GM12874 (cell line): Measurements from ENCODE around the gene BRINP1.

Experiments
- CTCF ChIP-seq: IDR thresholded peaks from 2 replicates; pipeline ENCODE4 v1.5.1; 2011; ENCODE audit warnings: low read depth, mild to moderate bottlenecking, control low read depth, low read length, moderate library complexity; ENCODE audit not compliant: insufficient read depth

The BRINP1 gene

DNA sequence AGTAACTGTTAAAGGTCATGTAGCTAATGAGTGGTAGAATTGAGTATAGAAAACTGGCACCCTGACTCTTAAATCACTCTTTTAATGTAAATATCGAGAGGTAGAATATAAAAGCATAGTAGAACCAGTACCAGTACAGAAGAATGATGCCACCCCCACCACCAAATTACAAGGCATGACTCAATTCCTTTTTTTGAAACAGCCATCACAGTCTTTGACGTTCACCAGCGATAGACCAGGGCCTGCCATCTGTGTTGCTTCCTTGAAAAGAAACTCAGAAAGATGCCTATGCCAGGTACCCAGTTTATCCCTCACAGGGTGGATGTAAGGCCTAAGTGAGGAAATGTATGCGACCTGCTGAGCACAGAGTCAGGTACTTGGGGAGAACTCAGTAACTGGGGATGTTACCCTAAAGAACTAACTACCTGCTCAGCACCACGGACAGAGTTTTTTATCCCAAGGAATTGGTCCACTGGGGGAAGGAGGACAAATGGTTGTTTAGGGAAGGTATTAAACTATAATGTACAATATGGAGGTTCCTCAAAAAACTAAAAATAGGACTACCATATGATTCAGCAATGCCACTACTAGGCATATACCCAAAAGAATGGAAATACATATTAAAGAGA, 116.5 kb downstream of the BRINP1 start:
- TF ChIP-seq CTCF, result no peak

- TF ChIP-seq CTCF, result no peak
These were observed 117.3 kb downstream of the BRINP1 start for GRCh38 chr9:119251936-119252335.

GRCh38 chr9:119250730-119251129, 118.5 kb downstream of the BRINP1 start:
- no peak for TF ChIP-seq CTCF

DNA sequence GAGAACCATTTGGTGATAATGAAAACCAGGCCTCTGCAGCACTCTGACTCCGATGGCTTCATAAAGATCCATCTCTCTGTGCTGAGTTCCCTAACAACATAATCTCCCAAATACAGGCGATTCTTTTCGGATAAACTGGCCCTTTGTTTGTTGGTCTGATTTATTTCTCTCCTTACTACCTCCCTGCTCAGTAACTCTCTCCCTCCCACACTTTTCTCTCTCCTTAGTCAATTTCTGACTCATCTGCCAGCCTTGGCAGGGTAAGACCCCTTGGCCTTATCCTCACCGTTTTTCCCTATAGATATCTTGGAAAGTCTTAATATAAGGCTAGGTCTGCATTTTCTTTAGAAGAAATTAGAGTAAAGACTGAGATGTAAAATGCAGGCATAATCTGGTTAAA, 128.7 kb downstream of the BRINP1 start:
- no peak for TF ChIP-seq CTCF

DNA sequence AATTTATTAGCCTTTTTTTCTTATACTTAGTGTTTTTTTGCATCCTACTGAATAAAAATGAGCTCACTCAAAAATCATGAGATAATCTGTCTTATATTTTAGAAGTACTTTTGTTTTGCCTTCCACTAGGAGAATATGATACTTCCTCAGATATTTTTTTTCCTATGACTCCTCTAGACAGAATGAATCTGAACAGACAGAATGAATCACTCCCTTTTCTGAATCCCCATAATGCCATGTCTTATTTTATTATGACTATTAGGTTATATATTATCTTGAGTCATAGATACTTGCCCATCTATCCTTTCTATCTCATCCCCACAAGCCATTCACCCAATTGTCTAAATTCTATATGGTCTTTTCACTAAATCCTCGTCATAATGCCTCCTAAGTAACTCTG, 134.6 kb downstream of the BRINP1 start:
- no peak for TF ChIP-seq CTCF

GRCh38 chr9:119227422-119227821, 141.8 kb downstream of the BRINP1 start:
- no peak for TF ChIP-seq CTCF

GRCh38 chr9:119224431-119224830, 144.8 kb downstream of the BRINP1 start:
- no peak for TF ChIP-seq CTCF

DNA sequence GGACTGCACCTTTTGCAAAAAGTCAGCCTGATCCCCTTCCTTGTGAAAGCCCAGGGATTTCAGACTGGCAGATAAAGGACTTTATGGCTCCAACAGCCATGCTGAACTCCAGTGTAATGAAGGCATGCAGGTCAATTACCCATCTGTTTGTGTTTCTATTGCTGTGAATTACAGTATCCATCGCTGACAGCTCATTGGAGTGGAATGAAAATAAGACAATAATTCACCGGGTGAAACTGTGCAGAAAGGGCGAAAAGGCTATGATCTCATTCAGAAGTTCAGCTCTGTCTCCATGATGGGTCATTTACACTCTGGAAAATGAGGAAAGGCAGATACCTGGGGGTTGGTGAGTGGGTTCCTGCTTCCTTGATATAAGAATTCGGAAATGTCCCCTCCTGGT, 148.0 kb downstream of the BRINP1 start:
- TF ChIP-seq CTCF, result no peak
